Amniotic epithelial cell (primary cell): ENCODE measurements around the gene REX1BD.

Experiments used
- DNase-seq: peaks from one replicate; pipeline ENCODE4 v3.0.0-alpha.2; 2010; ENCODE audit warnings: low read depth

Gene REX1BD

DNA sequence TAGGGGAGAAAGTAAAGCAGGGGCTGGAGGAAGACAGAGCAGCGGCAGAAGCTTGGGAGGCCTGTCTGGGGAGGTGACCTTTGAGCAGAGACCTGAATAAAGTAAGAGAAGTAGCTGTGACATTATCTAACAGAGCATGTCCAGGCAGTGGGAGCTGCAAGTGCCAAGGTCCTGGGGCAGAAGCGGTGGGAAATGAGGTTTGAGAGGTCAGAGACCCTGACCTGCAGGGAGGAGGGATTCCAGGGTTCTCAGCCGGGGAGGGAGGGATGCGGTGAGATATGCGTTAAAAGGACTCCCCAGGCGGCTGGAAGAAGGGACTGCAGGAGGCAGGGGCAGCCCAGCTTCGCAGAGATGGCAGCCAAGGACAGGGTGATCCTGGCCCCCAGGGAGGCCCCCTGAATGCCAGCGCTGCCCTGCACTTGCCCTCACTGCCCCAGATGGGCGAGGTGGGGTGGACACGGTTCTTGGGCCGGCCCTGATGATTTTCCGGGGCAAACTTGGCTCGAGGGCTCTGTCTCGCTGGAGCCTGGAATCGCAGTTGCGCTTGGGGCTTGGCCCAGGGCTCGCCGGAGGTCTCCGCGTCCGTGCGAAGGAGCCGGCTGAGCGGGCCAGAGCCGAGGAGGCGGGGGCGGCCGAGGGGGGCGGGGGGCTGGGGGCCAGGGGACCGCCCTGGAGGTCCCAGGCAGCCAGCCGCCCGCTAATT, 14.8 kb downstream of the REX1BD start:
- DNase-seq, result no peak

DNA sequence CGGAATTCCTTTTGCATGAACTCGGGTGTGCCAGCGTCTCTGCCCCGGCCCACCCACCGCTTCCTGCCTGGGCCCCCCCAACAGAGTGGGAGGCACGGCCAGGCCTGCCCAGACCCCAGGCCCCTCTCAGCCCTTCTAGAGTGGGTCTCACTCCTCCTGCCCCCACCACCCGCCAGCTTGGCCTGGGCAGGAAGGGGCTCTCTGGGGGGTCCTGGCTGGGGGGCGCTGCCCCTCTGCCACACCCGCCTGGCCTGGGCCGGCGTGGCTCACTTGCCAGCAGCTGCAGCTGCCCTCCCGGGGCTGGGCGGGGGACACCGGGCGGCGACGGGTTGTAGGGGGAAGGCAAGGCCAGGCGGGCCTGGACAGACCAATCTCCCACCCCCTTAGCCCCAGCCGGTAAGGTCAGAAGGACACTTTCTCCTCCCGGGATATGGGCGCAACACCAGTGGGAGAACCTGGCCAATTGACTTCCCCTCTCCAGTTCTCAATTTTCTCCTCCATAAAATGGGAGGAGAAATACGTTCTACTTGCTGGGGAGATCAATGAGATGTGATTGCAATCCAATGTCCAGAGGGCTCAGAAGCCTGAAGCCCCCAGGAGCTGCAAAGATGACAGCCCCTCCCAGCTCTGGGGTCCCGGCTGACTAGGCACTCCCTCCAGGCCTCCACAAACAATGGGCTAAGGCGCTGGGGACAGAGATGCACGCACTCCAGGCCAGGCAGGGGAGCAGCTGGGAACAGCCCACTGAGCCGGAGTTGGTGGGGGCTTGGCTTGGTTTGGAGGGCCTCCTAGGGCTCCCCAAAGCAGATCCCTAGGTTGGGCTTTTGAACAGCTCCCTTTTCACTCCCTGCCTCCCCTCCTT, 15.6 kb downstream of the REX1BD start:
- DNase-seq, result no peak

DNA sequence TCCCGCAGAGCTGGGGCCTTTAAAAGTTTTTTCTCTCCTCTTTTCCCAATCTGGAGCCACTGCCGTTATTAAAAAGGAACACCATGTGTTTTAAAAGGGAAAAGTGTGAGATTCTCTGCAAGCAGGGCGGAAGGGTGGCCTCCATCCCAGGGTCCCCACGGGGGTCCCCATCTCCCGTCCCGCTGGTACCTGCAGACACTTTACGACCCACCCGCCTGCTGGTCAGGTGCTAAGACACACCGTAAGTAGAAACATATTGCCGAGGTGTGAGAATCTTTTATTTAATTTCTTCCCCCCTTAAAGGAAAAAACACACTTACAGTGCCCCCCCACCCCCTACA, 16.2 kb downstream of the REX1BD start:
- DNase-seq, result no peak

DNA sequence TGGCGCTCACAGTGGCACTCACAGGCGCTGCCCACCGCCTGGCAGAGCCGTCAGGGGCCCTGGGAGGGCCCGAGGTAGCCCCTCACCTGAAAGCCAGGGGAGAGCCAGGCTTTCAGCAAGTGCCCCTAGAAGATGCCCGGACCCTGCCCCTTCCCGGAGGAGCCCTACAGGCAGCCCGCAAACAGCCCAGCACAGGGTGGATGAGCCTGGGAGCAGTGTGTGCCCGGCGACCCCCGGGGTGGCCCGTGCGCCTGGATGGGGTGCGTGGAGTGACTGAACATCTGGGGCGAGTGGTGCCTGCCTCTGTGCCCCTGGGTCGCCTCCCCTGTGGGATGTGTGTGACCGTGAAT, 16.6 kb downstream of the REX1BD start:
- DNase-seq, result no peak

DNA sequence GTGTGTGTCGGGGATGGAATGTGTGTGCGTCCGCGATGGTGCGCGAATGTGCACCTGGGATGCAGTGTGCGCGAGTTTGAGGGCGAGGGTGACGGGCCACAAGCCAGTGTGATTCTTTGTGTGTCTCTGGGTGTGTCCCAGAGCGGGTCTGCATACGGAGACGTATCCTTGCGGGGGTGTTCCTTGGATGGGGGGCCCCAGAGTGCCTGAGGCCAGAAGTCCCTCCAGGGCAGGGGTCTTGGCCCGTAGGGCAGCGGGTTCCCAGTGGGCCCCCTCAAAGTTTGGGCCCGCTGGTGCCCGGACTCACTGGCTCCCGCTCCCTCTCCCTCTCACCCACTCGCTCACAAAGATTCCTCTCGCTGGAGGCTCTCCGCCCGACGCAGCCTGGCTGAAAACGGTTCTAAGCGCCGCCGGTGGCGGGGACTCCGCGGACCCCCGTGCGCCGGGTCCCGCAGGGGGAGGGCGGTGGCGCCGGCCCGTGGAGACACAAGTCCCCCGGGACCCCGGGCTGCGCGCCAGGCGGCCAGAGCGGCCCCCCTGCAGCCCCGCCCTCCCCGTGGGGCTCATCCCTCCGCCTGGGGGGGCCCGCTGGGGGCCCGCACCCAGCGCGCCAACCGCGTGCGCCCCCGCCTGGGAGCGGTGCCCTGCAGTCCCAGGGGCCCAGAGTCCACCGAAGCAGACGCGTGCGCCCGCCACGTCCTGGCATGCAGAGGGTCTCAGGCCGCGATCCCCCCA, 17.1 kb downstream of the REX1BD start:
- no peak for DNase-seq

DNA sequence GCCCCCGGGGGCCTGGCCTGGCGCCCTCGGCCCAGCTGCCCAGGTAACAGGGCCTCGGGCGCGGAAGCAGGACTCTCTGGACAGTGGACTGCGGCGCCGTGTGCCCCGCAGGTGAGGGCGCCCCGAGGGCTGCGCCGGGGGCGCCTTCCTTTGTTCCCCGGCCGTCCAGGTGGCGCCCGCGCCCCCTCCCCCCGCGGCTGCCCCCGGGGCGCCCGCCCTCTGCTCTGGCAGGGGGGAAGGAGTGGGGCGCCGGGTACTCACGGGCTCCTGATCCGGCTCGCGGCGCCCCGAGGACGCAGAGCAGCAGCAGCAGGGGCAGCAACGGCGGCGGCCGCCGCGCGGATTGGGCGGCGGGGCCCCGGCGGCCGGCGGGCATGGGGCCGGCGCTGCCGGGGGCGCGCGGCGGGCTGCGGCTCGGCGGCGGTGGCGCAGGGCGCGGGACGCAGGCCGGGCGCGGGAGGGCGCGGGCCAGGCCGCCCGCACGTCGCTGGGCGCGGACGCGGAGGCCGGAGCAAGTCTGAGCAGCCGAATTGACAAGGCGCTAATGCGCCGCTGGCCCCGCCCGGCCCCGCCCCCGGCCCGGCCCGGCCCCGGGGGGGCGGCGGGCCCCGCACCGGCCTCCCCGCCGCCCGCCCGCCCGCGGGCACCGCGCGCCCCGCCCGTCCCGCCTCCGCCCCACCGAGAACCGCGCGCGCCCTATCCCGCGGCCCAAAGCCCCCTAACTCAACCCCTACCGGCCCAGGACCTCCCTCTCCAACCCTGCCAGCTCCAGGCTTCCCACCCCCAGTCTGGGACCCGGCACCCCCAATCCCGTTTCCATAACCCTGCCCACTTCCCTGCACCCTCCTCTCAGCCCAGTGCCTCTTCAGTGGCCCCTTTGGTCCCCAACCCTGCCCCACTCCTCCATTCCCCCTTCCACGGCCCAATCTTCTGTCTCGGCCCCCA, 18.0 kb downstream of the REX1BD start, which contains the start of gene CRLF1:
TSS of gene CRLF1 (minus strand) at position 519 of the 945 bp plus-strand sequence. CDS start at position 376, 143 bp downstream.
- no peak for DNase-seq

DNA sequence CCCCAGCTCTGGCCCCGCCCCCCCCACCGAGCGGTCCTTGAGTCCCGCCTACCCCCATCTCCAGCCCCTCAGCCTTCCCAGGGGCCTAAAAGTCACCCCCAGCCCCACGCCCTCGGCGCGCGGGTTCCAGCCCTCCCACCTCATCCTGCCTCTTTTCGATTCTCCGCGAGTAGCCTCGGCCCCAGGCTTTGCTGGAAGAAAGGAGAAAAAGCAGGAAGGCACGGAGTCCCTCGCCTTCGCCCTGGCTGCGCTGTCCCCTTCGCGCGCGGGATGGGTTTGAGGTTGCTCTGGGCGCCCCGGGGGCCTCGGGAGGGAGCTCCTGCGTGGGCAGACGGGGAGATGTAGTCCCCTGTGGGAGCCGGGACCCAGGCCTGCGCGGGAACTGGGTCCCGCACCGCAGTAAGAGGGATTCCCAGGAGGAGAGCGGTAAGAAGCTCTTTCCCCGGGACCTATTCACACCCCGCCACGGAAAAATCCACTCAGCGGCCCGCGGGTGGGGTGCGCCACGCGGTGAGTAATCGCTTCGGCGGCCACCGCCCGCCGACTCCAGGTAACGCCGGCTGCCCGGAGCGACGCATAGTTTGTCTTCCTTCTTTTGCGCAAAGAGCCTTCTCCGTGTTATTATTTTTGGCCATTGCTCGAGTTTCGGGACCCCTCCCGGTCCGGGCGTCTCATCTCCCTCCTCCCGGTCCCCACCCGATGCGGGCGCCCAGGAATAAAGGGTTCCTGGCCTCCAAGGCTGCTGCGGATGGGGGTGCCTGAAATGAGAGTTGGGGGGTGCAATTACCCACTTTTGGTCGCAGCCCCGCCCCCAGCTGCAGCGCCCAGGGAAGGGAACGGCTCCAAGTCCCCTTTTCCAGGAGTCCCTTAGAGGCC, 18.9 kb downstream of the REX1BD start:
- no peak for DNase-seq

DNA sequence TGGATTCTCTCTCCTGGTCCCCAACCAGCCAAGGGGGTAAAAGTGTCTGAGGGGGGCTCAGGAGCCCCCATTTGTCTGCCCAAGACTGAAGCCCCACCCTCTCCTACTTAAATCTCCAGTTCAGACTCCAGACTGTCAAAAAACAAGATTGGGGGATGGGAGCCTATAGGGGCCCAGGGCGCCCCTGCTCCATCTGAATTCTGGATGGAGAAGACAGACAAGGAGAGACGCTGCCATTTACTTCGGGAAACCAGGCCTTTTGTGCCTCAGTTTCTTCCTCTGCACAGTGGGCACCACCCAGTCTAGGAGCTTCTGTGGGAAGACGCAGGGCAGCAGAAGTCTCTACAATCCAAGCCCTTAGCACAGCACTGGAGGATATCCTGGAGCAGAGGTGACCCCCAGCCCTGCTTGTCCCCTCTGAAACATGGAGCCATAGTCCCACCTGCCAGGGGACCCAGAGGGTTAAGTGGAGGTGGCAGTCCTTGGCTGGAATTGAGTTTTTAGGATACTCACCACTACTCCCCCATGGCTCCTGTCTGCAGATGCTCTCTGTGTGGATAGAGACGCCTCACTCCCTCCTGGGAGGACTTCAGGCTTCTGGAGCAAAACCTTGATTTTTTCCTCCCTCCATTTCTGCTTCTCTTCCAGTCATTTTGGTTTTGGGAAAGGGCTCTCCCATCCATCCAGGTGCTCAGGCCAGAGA, 19.7 kb downstream of the REX1BD start:
- DNase-seq, result no peak

DNA sequence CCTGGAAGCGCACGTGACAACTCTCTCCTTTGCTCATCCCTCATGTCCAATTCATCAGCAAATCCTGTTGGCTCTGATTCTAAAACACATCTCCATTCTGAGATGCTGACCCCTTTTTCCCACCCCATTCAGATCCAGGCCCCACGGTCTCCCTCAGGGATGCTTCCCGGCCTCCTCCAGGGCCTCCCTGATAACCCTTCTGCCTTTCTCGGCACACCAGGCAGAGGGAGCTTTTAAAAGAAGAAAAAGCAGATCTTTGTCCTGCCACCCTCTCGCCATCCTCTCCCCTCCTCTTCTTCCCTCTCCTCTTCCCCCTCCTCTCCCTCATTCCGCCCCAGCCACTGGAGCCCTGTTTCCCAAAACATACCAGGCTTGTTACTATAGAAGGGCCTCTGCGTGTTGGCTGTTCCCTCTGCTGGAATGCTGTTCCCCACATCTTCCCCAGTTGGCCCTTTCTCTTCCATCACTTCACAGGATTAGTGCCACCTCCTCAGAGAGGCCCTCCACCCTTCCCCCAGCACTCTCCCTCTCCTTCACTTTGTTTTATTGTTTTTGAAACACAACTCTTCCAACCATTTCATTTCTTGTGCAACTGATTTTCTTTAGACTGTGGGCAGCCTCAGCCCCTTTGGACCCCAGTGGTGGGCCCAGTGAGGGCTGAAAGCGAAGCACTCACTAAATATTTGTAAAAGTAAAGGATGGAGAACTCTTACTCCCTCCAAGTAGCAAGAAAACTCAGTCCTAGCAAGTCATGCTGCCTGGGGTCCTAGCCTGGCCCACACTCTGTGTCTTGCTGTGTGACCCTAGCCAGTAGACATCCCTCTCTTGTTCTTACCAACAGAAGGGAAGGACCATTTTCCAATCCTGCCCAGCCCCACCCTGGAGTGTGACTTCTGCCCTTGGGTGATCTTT, 20.5 kb downstream of the REX1BD start:
- DNase-seq, result no peak

DNA sequence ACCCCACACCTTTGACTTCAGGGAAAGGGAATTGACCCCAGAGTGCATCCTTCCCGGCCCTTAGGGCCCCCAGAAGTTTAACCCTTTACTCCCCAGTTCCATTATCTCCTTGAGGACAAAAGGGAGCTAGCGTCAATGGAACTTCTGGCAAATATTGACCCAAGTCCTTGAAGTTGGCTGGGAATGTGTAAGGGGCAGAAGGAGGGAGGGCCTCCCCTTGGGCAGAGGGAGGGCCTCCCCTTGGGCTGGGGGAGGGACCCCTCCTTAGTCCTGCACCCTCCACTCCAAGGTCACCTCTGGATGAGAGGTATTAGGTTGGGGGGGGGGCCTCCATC, 21.1 kb downstream of the REX1BD start:
- DNase-seq, result no peak

DNA sequence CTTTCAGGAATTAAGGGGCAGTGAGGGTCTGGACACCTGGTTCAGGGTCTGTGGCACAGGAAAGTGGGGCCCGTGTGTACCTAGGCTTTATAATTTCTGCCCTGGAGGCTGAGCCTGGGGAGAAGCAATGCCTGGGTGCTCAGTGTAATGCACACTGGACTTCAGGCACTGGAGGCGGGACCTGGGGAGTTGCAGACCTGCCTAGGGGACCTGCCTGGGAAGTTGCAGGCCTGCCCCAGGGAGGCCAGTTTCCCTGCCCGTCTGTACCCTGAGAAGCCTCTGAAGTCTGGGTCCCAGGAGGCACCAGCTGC, 21.6 kb downstream of the REX1BD start:
- DNase-seq, result no peak

DNA sequence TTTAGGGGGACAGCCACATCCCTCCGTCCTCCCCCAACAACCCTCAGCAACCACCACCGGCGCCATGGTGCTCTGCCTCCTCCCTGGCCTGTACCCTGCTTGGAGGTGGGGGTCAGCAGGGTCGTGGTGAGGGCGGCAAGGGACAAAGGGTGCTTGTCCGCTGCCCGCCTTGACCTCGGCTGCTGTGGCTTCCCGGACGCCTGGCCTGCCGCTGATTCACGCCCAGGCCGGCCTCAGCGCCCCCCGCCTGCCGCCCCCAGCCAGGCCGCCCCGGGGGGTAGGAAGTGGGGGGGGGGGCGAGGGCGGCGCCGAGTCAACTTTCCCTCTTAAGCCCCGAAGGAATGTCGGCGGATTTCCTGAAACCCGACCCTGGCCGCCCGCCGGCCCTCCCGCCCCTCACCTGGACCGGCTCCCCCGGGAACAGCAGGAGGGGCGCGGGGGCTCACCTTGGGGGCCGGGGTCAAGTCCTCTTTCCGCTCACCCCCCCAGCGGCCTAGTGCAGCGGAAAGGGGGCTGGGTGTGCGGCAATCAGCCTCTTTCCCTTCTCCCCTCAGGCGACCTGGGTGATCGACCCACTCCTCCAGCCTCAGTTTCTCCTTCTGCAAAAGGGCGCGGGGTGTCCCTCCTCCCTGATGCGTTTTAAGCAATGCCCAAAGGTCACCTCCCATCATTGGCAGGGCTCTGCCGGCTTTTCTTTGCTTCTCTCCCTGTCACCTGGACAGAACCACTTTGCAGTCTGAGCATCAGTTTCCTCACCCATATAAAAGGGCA, 22.1 kb downstream of the REX1BD start:
- DNase-seq, result no peak

DNA sequence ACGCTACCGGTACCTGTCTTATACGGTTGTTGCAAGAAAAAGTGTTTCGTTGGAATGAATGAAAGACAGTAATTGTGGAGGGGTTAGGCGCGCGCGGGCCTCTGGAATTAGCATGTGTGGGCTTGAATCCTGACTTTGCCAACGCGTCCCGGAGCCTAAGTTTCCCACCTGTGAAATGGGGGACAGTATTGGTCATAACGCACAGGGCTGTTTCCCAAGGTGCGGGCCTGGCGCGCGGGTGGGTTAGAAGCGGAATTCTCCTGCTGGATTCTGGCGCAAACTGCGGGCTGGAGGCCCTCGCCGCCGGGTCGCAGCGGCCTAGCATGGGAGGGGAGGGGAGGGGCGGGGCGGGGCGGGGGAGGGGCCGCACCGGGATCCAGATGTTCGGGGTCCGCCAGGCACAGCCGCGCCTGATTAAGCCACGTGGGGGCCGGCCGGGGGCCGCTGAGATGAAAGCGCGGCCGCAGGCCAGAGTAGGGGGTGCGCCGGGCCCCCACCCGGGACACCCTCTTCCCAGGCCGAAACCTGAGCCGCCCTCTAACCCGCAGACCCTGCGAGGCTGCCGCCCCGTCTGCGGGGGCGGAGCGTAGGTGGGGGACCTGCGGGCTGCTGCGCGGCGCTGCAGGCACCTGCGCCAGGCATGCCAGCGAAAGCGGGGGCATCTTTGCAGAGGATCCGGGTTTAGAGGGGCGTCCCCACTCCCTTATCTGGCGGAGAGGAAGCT, 22.9 kb downstream of the REX1BD start:
- DNase-seq, result no peak

DNA sequence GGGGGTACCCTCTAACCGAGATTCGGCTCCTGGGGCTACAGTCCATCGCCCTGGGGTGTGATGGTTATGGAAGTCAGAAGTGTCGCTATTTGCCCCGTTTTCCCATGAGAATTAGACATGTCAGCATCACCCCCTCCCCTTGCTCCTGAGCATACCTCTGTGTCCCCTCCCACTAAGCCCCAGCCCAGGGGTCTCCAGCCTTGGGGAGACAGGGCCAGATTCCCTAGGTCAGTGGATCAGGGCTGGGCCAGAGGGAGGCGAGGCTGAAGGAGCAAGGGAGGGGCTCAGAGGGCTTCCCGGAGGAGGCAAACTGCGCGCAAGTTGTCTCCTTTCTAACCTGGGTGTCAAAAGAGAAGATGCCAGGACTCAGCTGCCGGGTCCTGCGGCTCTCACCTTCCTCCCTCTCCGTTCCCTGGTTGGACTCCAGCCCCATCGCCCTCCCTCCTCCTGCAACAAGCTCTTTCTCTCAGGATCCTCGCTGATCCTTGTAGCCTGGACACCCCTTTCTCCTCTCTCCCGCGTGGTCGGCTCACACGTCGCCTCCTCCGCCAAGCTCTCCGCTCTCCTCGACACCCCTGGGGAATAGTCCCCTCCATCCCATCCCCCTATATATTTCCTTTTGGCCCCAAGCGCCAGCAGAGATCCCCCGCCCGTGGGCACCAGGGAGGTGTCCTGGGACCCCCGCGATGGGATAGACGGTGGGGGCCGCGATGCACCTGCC, 23.6 kb downstream of the REX1BD start:
- no peak for DNase-seq

DNA sequence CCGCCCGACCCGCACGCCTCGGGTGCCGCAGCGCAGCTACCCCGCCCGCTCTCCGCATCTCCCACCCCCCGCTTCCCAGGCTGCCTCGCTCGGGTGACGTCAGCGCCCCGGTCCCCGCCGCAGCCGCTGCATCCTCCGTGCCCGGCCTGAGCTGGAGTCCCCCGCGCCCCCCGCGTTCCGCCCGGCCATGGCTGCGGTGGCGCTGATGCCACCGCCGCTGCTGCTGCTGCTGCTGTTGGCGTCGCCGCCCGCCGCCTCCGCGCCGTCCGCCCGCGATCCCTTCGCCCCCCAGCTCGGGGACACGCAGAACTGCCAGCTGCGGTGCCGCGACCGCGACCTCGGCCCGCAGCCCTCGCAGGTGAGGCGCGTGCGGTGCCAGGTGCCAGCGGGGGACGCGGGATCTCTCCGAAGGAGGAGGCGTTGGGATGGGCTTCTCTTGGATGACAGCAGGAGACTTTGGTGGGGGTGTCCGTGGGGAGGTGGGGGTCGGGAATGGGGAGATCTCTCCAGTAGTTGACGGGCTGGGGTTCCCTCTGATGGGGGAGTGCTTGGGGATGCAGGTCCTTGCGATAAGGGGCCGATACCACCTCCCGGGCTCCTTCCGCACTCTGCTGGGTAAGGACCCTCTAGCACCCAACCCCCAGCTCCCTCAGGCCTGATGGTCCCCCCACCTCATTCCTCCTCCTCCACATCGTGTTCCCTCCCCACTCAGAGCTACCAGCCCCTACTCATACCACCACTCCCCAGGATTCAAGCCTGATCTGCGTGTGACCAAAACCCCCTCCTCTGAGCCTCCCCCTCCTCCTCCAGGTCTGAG, 24.4 kb downstream of the REX1BD start, which contains the start of gene TMEM59L:
TSS of gene TMEM59L (plus strand) at position 99 of the 817 bp plus-strand sequence. CDS start at position 188, 89 bp downstream.
- no peak for DNase-seq

DNA sequence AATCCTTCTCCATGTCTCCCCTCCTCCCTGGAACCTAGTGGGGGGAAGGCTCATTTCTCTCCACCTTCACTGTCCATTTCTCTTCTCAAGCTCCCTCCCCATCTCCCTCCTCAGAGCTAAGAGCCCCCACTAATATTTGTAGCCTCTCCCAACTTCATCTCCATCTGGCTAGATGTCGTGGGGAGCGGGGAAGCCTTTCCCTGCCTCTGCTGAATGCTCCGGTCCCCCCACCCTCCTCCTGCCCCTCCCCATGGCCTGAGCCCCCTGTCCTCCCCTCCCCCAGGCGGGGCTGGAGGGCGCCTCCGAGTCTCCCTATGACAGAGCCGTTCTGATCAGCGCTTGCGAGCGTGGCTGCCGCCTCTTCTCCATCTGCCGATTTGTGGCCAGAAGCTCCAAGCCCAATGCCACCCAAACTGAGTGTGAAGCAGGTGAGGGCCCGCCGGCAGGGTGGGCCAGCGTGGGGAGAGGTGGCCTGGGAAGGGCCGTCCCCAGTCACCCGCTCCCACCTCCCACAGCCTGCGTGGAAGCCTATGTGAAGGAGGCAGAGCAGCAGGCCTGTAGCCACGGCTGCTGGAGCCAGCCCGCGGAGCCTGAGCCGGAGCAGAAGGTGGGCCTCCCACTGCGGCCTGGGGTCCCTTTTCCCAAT, 25.1 kb downstream of the REX1BD start:
- DNase-seq, result no peak
